Measurements from ENCODE around the gene NOS1.

- TF ChIP-seq POLR2A (IDR thresholded peaks at IDR 0.05; ENCODE audit: low read length): no peak
- TF ChIP-seq GATA1 (IDR thresholded peaks at IDR 0.05; ENCODE audit: low read depth, low read length): no peak
Measured at GRCh38 chr12:117180758-117181467, 180.5 kb downstream of the NOS1 start.

Data from erythroblast (primary cell).